Activated T-helper 1 cell treated with Interleukin-2 at 50 U/mL for 16 hours (primary cell): ENCODE data around the gene FHIT.
"Not testable (repeated sequence)": the region's sequence is repeated elsewhere in the genome, so short reads cannot be mapped to it uniquely, and the experiment has no call there.

Experiments used
- DNase-seq: peaks from one replicate; pipeline ENCODE4 v3.0.0-alpha.2; 2020; ENCODE audit warnings: low read depth

The FHIT gene

GRCh38 chr3:60920519-60920918 is 330.7 kb downstream of the FHIT start:
- no peak for DNase-seq

- DNase-seq, result no peak
Observed at GRCh38 chr3:60919296-60919695, 332.0 kb downstream of the FHIT start.

GRCh38 chr3:60917141-60917540 is 334.1 kb downstream of the FHIT start:
- no peak for DNase-seq

- no peak for DNase-seq
Observed at GRCh38 chr3:60916546-60916945, 334.7 kb downstream of the FHIT start.

- no peak for DNase-seq
Observed at GRCh38 chr3:60913474-60913873, 337.8 kb downstream of the FHIT start.

GRCh38 chr3:60912876-60913275 is 338.4 kb downstream of the FHIT start:
- no peak for DNase-seq

- no peak for DNase-seq
Observed at GRCh38 chr3:60912142-60912541, 339.1 kb downstream of the FHIT start.

- no peak for DNase-seq
Observed at GRCh38 chr3:60909526-60909925, 341.7 kb downstream of the FHIT start.

- DNase-seq, result no peak
Observed at GRCh38 chr3:60906283-60906682, 345.0 kb downstream of the FHIT start.

- no peak for DNase-seq
Observed at GRCh38 chr3:60898321-60898720, 352.9 kb downstream of the FHIT start.

- DNase-seq, result no peak
Observed at GRCh38 chr3:60893946-60894345, 357.3 kb downstream of the FHIT start.

GRCh38 chr3:60890226-60890625 is 361.0 kb downstream of the FHIT start:
- no peak for DNase-seq

- DNase-seq, result not testable (repeated sequence)
Observed at GRCh38 chr3:60888952-60889351, 362.3 kb downstream of the FHIT start.

GRCh38 chr3:60887574-60887973 is 363.7 kb downstream of the FHIT start:
- no peak for DNase-seq

GRCh38 chr3:60886518-60886917 is 364.7 kb downstream of the FHIT start:
- no peak for DNase-seq

GRCh38 chr3:60884005-60884404 is 367.2 kb downstream of the FHIT start:
- DNase-seq, result no peak

- DNase-seq, result no peak
Observed at GRCh38 chr3:60877188-60877587, 374.1 kb downstream of the FHIT start.

GRCh38 chr3:60870396-60870795 is 380.9 kb downstream of the FHIT start:
- DNase-seq, result no peak

- DNase-seq, result no peak
Observed at GRCh38 chr3:60867200-60867599, 384.1 kb downstream of the FHIT start.

GRCh38 chr3:60856257-60857046 is 394.8 kb downstream of the FHIT start:
- DNase-seq, result no peak

- no peak for DNase-seq
Observed at GRCh38 chr3:60855250-60855649, 396.0 kb downstream of the FHIT start.

GRCh38 chr3:60854791-60855190 is 396.5 kb downstream of the FHIT start:
- no peak for DNase-seq

GRCh38 chr3:60847791-60848190 is 403.5 kb downstream of the FHIT start:
- no peak for DNase-seq

- no peak for DNase-seq
Observed at GRCh38 chr3:60844256-60844655, 407.0 kb downstream of the FHIT start.
